ENCODE data around the gene BDKRB2.

Gene BDKRB2

GRCh38 chr14:96274543-96274942 lies 69.9 kb downstream of the BDKRB2 start:
- FAIRE-seq: no peak

GRCh38 chr14:96275177-96276112 lies 70.8 kb downstream of the BDKRB2 start:
- FAIRE-seq: no peak

- FAIRE-seq: no peak
Measured at GRCh38 chr14:96277890-96278289, 73.3 kb downstream of the BDKRB2 start.

GRCh38 chr14:96279564-96279963 lies 74.9 kb downstream of the BDKRB2 start:
- no peak for FAIRE-seq

- no peak for FAIRE-seq
Measured at GRCh38 chr14:96280104-96280503, 75.5 kb downstream of the BDKRB2 start.

GRCh38 chr14:96281486-96281885 lies 76.8 kb downstream of the BDKRB2 start:
- peak; percentile 9 for FAIRE-seq

- no peak for FAIRE-seq
Measured at GRCh38 chr14:96284008-96284407, 79.4 kb downstream of the BDKRB2 start.

- FAIRE-seq: peak; percentile 47
Measured at GRCh38 chr14:96284430-96284829, 79.8 kb downstream of the BDKRB2 start.

GRCh38 chr14:96285667-96286066 lies 81.0 kb downstream of the BDKRB2 start:
- FAIRE-seq: no peak

- peak; percentile 51 for FAIRE-seq
Measured at GRCh38 chr14:96286251-96286650, 81.6 kb downstream of the BDKRB2 start.

GRCh38 chr14:96287856-96288255 lies 83.2 kb downstream of the BDKRB2 start:
- FAIRE-seq: no peak
